OCI-LY7 (cell line): ENCODE data around the gene NPEPL1. TPM values are rescaled to one million over a fixed set of nuclear protein-coding genes. Genes with fewer than 3 reads are reported as not detected.

ENCODE experiments used
- BruUV-seq: library from RNA; stranded (reverse); fragments of 400-500 nt; replicated peaks from 2 replicates; lab custom pipeline; 2021; lab: Mats Ljungman, UMichigan
- CTCF ChIA-PET: fragments of 300-600 bp; sonication (Branson Sonifier 250); formaldehyde crosslinking; loops from one replicate; lab custom pipeline; 2022; ENCODE audit warnings: antibody characterized with exemption; ENCODE audit not compliant: unreplicated experiment; lab: Charles Lee
- POLR2A ChIA-PET: fragments of 300-600 bp; sonication (Branson Sonifier 250); formaldehyde crosslinking; loops from one replicate; lab custom pipeline; 2022; ENCODE audit warnings: antibody characterized with exemption; lab: Charles Lee
- DNase-seq: peaks from one replicate; pipeline ENCODE4 v3.0.0-alpha.2; 2015; ENCODE audit warnings: low spot score
- H2AFZ ChIP-seq: fragments of 200-600 bp; sonication (generic), shearing (Covaris generic); 2 replicates; pipeline ENCODE4 v1.6.1; 2014; ENCODE audit warnings: mild to moderate bottlenecking, antibody characterized with exemption, low read length, moderate library complexity
- H3K27ac ChIP-seq: fragments of 200-600 bp; sonication (generic); 2 replicates; pipeline ENCODE4 v1.5.1; 2014; ENCODE audit warnings: mixed run types, low read depth, mild to moderate bottlenecking, moderate library complexity, low read length, inconsistent platforms; ENCODE audit not compliant: poor library complexity, severe bottlenecking
- H3K36me3 ChIP-seq: fragments of 200-600 bp; sonication (generic); 2 replicates; pipeline ENCODE4 v1.6.1; 2014; ENCODE audit warnings: mild to moderate bottlenecking, antibody characterized with exemption, low read length, moderate library complexity, mixed read lengths; ENCODE audit not compliant: insufficient read depth
- H3K4me1 ChIP-seq: fragments of 200-600 bp; sonication (generic); 2 replicates; pipeline ENCODE4 v1.5.1; 2014; ENCODE audit warnings: mild to moderate bottlenecking, low read length; ENCODE audit not compliant: insufficient read depth, poor library complexity, severe bottlenecking
- H3K4me2 ChIP-seq: fragments of 200-600 bp; sonication (generic); 2 replicates; pipeline ENCODE4 v1.6.1; 2014; ENCODE audit warnings: mild to moderate bottlenecking, low read length
- H3K4me3 ChIP-seq: fragments of 200-600 bp; sonication (generic); 2 replicates; pipeline ENCODE4 v1.5.1; 2014; ENCODE audit warnings: mild to moderate bottlenecking, low read depth, low read length; ENCODE audit not compliant: poor library complexity, severe bottlenecking
- H3K79me2 ChIP-seq: fragments of 200-600 bp; sonication (generic); 2 replicates; pipeline ENCODE4 v1.6.1; 2016; ENCODE audit warnings: low read depth, mild to moderate bottlenecking, low read length, moderate library complexity, mixed read lengths; ENCODE audit not compliant: insufficient read depth
- H3K9me2 ChIP-seq: fragments of 200-600 bp; sonication (generic); 2 replicates; pipeline ENCODE4 v1.6.1; 2016; ENCODE audit warnings: mild to moderate bottlenecking, low read length, mixed read lengths; ENCODE audit not compliant: insufficient read depth
- H3K9me3 ChIP-seq: fragments of 200-600 bp; sonication (generic); 2 replicates; pipeline ENCODE4 v1.6.1; 2014; ENCODE audit warnings: mild to moderate bottlenecking, mixed run types, low read length, mixed read lengths
- H4K20me1 ChIP-seq: fragments of 200-600 bp; sonication (generic); 2 replicates; pipeline ENCODE4 v1.6.1; 2014; ENCODE audit warnings: mild to moderate bottlenecking, antibody characterized with exemption, low read length, moderate library complexity, mixed read lengths; ENCODE audit not compliant: insufficient read depth
- EZH2phosphoT487 ChIP-seq: fragments of 200-600 bp; sonication (generic); IDR thresholded peaks from 2 replicates; pipeline ENCODE4 v1.6.1; 2018; ENCODE audit warnings: low read depth, borderline replicate concordance, mild to moderate bottlenecking, mixed run types, antibody characterized with exemption, low read length, moderate library complexity, mixed read lengths
- intact Hi-C: fragments of 100-400 bp; cut with micrococcal nuclease; formaldehyde crosslinking; loops from one replicate; pipeline ENCODE4 v1.10.0; 2022; ENCODE audit not compliant: unreplicated experiment
- total RNA-seq, 2 experiments: library from RNA; depleted of rRNA in 1 of 2; stranded (reverse); fragments of >200 nt in 1 of 2; shearing (Covaris generic) in 1 of 2; gene quantifications; 2 replicates each; pipeline ENCODE4 v1.2.3, GENCODE V29; 2014 to 2022
- TF ChIP-seq, protein P1 (sequence below): fragments of 200-600 bp; sonication (generic); conservative IDR thresholded peaks from 2 replicates; pipeline ENCODE4 v1.5.1; 2014; ENCODE audit warnings: mild to moderate bottlenecking, antibody characterized with exemption, low read length, moderate library complexity, mixed read lengths

Gene NPEPL1
- total RNA-seq, 2 experiments from 2014 or later = 3.4 to 11.5 TPM

DNA sequence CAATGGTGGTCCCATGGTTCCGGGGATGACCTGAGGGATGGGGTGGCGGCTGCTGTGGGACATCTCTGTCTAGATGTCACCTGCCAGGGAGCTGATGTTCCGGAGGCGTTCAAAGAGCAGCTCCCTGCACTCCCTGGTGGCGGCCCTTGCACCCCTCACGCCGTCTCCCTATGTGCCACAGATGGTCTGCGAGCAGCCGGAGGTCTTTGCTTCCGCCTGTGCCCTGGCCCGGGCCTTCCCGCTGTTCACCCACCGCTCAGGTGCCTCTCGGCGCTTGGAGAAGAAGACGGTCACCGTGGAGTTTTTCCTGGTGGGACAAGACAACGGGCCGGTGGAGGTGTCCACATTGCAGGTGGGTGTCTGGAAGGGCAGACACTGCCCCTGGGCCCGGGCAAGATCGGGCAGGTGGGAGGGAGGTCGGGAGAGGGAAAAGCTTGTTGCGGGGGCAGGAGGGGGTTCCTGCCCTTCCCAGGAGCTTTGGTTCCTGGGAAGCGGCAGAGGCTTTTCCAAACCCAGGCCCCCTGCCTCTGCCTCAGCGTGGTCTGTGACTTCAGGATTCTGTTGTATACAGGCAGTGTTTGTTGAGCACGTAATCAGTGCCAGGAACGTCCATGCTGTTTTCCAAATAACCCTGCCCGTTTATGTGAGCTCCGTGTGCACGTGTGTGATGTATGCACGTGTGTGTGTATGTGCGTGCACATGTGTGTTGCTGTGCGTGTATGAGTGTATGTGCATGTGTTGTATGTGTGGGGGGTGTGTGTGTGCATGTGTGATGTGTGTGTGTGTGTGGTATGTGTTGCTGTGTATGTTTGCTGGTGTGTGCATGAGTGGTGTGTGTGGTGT is 1.9 kb downstream of the NPEPL1 start:
- TF ChIP-seq, protein P1, sequence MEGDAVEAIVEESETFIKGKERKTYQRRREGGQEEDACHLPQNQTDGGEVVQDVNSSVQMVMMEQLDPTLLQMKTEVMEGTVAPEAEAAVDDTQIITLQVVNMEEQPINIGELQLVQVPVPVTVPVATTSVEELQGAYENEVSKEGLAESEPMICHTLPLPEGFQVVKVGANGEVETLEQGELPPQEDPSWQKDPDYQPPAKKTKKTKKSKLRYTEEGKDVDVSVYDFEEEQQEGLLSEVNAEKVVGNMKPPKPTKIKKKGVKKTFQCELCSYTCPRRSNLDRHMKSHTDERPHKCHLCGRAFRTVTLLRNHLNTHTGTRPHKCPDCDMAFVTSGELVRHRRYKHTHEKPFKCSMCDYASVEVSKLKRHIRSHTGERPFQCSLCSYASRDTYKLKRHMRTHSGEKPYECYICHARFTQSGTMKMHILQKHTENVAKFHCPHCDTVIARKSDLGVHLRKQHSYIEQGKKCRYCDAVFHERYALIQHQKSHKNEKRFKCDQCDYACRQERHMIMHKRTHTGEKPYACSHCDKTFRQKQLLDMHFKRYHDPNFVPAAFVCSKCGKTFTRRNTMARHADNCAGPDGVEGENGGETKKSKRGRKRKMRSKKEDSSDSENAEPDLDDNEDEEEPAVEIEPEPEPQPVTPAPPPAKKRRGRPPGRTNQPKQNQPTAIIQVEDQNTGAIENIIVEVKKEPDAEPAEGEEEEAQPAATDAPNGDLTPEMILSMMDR = no peak
- TF ChIP-seq EZH2phosphoT487 = no peak
- Histone ChIP-seq H4K20me1 (no peaks in the 10 kb centered on the region), H3K9me3 (no peaks in the 10 kb centered on the region), H3K4me3 (no peak overlapping the region), H3K9me2 (no peaks in the 10 kb centered on the region), H3K4me2 (no peak overlapping the region), H3K27ac (no peak overlapping the region), H3K4me1 (no peaks in the 10 kb centered on the region), H3K36me3 (no peaks in the 10 kb centered on the region), H3K79me2 (no peaks in the 10 kb centered on the region), H2AFZ (no peak overlapping the region)
- no peak for DNase-seq
- intact Hi-C loops = loop anchor here (5.0 kb wide), 1 partner anchor 42 kb away; the partner anchor contains the start of gene STX16
- ChIA-PET CTCF (no interaction called here), POLR2A (no interaction called here)
- no TSS peak for BruUV-seq

- intact Hi-C loops = no loop called here
- no peaks in the 10 kb centered on the region for H3K9me2 ChIP-seq
- no TSS peak for BruUV-seq
- no peak overlapping the region for H2AFZ ChIP-seq
- H3K27ac ChIP-seq = no peak overlapping the region
- DNase-seq = no peak
- H3K9me3 ChIP-seq = no peaks in the 10 kb centered on the region
- POLR2A ChIA-PET = no interaction called here
- no peak overlapping the region for H3K4me2 ChIP-seq
- no peak overlapping the region for H3K4me3 ChIP-seq
- no peaks in the 10 kb centered on the region for H3K4me1 ChIP-seq
- no peaks in the 10 kb centered on the region for H3K36me3 ChIP-seq
- TF ChIP-seq, protein P1 = no peak
- no peak for TF ChIP-seq EZH2phosphoT487
- CTCF ChIA-PET = no interaction called here
- H4K20me1 ChIP-seq = no peaks in the 10 kb centered on the region
- no peaks in the 10 kb centered on the region for H3K79me2 ChIP-seq
These were observed 2.6 kb downstream of the NPEPL1 start for GRCh38 chr20:58695084-58695722.
